ENCODE results near the gene GCNT1.

GCNT1 gene

DNA sequence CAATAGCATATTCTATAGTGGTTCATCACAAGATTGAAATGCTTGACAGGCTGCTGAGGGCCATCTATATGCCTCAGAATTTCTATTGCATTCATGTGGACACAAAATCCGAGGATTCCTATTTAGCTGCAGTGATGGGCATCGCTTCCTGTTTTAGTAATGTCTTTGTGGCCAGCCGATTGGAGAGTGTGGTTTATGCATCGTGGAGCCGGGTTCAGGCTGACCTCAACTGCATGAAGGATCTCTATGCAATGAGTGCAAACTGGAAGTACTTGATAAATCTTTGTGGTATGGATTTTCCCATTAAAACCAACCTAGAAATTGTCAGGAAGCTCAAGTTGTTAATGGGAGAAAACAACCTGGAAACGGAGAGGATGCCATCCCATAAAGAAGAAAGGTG lies 43.8 kb downstream of the GCNT1 start:
- H3K27ac ChIP-seq, result no peak overlapping the region
- TF ChIP-seq, protein P1, sequence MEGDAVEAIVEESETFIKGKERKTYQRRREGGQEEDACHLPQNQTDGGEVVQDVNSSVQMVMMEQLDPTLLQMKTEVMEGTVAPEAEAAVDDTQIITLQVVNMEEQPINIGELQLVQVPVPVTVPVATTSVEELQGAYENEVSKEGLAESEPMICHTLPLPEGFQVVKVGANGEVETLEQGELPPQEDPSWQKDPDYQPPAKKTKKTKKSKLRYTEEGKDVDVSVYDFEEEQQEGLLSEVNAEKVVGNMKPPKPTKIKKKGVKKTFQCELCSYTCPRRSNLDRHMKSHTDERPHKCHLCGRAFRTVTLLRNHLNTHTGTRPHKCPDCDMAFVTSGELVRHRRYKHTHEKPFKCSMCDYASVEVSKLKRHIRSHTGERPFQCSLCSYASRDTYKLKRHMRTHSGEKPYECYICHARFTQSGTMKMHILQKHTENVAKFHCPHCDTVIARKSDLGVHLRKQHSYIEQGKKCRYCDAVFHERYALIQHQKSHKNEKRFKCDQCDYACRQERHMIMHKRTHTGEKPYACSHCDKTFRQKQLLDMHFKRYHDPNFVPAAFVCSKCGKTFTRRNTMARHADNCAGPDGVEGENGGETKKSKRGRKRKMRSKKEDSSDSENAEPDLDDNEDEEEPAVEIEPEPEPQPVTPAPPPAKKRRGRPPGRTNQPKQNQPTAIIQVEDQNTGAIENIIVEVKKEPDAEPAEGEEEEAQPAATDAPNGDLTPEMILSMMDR (conservative IDR thresholded peaks at IDR 0.05; ENCODE audit: low read depth, low read length), result no peak
- no peaks in the 10 kb centered on the region for H3K27me3 ChIP-seq (ENCODE audit: insufficient read depth, low read depth)
- no peak overlapping the region for H3K4me3 ChIP-seq (IDR thresholded peaks at IDR 0.05; ENCODE audit: insufficient read depth, low read depth, low read length)
- H3K9ac ChIP-seq, result no peak overlapping the region
- no peaks in the 10 kb centered on the region for H4K20me1 ChIP-seq (ENCODE audit: insufficient read depth)
- H3K36me3 ChIP-seq (ENCODE audit: insufficient read depth), result no peaks in the 10 kb centered on the region
- no peak overlapping the region for H3K4me2 ChIP-seq
- H3K4me1 ChIP-seq (ENCODE audit: low read depth, poor library complexity, severe bottlenecking), result no peaks in the 10 kb centered on the region
- H2AFZ ChIP-seq (ENCODE audit: low read depth), result no peak overlapping the region
- no peaks in the 10 kb centered on the region for H3K79me2 ChIP-seq (ENCODE audit: insufficient read depth, low read depth)

DNA sequence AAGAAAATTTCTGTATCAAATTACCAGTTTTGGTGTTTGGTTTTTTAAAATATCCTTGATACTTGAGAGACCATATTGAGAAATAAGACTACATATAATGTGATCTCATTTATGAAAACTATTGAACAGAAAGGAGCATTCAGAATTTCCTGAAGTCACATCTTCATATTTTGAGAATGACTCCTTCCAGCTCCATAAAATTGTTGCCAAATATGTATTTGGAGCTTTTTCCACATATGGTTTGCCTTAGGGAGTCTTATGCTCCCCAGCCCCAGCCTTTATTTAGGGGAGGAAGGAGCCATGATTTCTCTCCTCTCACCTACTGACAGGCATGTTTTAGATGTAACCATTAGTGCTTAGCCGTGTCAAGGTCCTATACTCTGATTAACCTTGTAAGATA lies 51.1 kb downstream of the GCNT1 start:
- Histone ChIP-seq H3K4me3 (IDR thresholded peaks at IDR 0.05; ENCODE audit: insufficient read depth, low read depth, low read length) (no peak overlapping the region), H3K4me2 (no peak overlapping the region), H3K36me3 (ENCODE audit: insufficient read depth) (no peaks in the 10 kb centered on the region), H3K4me1 (ENCODE audit: low read depth, poor library complexity, severe bottlenecking) (no peaks in the 10 kb centered on the region), H3K79me2 (ENCODE audit: insufficient read depth, low read depth) (no peaks in the 10 kb centered on the region), H2AFZ (ENCODE audit: low read depth) (no peak overlapping the region), H4K20me1 (ENCODE audit: insufficient read depth) (no peaks in the 10 kb centered on the region), H3K9ac (no peak overlapping the region), H3K27me3 (ENCODE audit: insufficient read depth, low read depth) (no peaks in the 10 kb centered on the region), H3K27ac (no peak overlapping the region)
- TF ChIP-seq, protein P1 (conservative IDR thresholded peaks at IDR 0.05; ENCODE audit: low read depth, low read length), result no peak

DNA sequence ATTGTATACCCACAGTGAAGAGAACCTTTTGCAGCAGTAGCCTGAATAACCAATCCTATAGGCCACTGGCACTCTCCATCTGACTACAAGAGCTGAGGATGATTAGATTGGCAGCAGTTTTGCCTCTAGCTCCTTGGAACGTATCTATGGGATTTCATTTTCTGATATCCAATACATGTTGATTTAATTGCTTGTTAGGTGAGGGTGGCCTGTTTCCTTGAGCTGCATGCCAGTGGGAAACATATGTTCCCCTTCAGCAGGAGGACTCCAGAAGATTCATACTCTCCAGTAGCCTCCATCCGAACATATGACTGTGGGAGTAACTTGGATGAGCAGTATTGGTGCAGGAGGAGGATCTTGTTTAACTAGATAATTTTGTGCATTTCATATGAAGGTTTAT lies 51.5 kb downstream of the GCNT1 start:
- H3K27ac ChIP-seq, result no peak overlapping the region
- H4K20me1 ChIP-seq (ENCODE audit: insufficient read depth), result no peaks in the 10 kb centered on the region
- H2AFZ ChIP-seq (ENCODE audit: low read depth), result no peak overlapping the region
- H3K9ac ChIP-seq, result no peak overlapping the region
- TF ChIP-seq, protein P1 (conservative IDR thresholded peaks at IDR 0.05; ENCODE audit: low read depth, low read length), result no peak
- no peaks in the 10 kb centered on the region for H3K36me3 ChIP-seq (ENCODE audit: insufficient read depth)
- no peaks in the 10 kb centered on the region for H3K79me2 ChIP-seq (ENCODE audit: insufficient read depth, low read depth)
- H3K4me1 ChIP-seq (ENCODE audit: low read depth, poor library complexity, severe bottlenecking), result no peaks in the 10 kb centered on the region
- no peak overlapping the region for H3K4me2 ChIP-seq
- no peak overlapping the region for H3K4me3 ChIP-seq (IDR thresholded peaks at IDR 0.05; ENCODE audit: insufficient read depth, low read depth, low read length)
- H3K27me3 ChIP-seq (ENCODE audit: insufficient read depth, low read depth), result no peaks in the 10 kb centered on the region

DNA sequence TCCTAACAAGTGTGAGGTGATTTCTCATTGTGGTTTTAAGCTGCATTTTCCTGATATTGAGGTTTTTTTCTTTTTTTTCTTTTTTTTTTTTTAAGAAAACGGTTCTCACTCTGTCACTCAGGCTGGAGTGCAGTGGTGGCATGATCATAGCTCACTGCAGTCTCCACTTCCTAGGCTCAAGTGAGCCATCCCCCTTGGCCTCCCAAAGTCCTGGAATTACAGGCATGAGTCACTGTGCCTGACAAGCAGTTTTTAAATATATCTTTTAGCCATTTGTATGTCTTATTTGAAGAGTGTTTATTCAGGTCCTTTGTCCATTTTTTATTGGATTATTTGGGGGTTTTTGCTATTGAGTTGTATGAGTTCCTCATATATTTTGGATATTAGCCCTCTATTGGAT lies 53.8 kb downstream of the GCNT1 start:
- no peak overlapping the region for H3K4me2 ChIP-seq
- H3K79me2 ChIP-seq (ENCODE audit: insufficient read depth, low read depth), result no peaks in the 10 kb centered on the region
- no peaks in the 10 kb centered on the region for H3K27me3 ChIP-seq (ENCODE audit: insufficient read depth, low read depth)
- no peak overlapping the region for H2AFZ ChIP-seq (ENCODE audit: low read depth)
- TF ChIP-seq, protein P1 (conservative IDR thresholded peaks at IDR 0.05; ENCODE audit: low read depth, low read length), result no peak
- no peak overlapping the region for H3K9ac ChIP-seq
- no peak overlapping the region for H3K27ac ChIP-seq
- H4K20me1 ChIP-seq (ENCODE audit: insufficient read depth), result no peaks in the 10 kb centered on the region
- H3K4me1 ChIP-seq (ENCODE audit: low read depth, poor library complexity, severe bottlenecking), result no peaks in the 10 kb centered on the region
- H3K4me3 ChIP-seq (IDR thresholded peaks at IDR 0.05; ENCODE audit: insufficient read depth, low read depth, low read length), result no peak overlapping the region
- no peaks in the 10 kb centered on the region for H3K36me3 ChIP-seq (ENCODE audit: insufficient read depth)

DNA sequence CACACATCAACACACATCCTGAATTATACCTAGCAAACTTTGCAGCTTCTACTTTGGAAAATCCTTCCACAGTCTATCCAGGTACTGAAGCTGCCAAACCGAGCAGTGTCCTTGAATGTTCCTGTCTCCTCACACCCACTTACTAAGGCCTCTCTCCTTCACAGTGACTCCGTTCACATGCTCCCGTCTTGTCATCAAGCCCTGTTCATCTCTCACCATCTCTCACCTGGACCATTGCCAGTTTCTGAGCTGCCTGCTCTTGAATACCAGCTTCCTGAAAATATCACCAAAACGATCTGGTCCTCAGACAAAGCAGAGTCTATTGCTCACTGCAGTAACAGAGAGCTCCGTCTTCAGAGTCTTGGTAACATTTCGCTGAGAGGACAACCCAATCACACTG lies 57.4 kb downstream of the GCNT1 start:
- Histone ChIP-seq H3K36me3 (ENCODE audit: insufficient read depth) (no peaks in the 10 kb centered on the region), H3K9ac (no peak overlapping the region), H3K79me2 (ENCODE audit: insufficient read depth, low read depth) (no peaks in the 10 kb centered on the region), H4K20me1 (ENCODE audit: insufficient read depth) (no peaks in the 10 kb centered on the region), H3K4me1 (ENCODE audit: low read depth, poor library complexity, severe bottlenecking) (no peaks in the 10 kb centered on the region), H3K27me3 (ENCODE audit: insufficient read depth, low read depth) (no peaks in the 10 kb centered on the region), H2AFZ (ENCODE audit: low read depth) (no peak overlapping the region), H3K27ac (no peak overlapping the region), H3K4me3 (IDR thresholded peaks at IDR 0.05; ENCODE audit: insufficient read depth, low read depth, low read length) (no peak overlapping the region), H3K4me2 (no peak overlapping the region)
- TF ChIP-seq, protein P1 (conservative IDR thresholded peaks at IDR 0.05; ENCODE audit: low read depth, low read length), result no peak
